HG03066 (cell line): ENCODE measurements around the gene SETD4.
"Not testable (repeated sequence)": the region's sequence is repeated elsewhere in the genome, so short reads cannot be mapped to it uniquely, and the experiment has no call there.

Experiments
- ATAC-seq: cut with Tn5 transposase; IDR thresholded peaks from one replicate; pipeline ENCODE4 v1.9.1; 2021; ENCODE audit warnings: low read depth; ENCODE audit not compliant: unreplicated experiment

Gene SETD4

GRCh38 chr21:36079010-36079649 is 18.8 kb upstream of the SETD4 start:
- no peak for ATAC-seq

- no peak for ATAC-seq
Observed at GRCh38 chr21:36077758-36078157, 17.4 kb upstream of the SETD4 start.

DNA sequence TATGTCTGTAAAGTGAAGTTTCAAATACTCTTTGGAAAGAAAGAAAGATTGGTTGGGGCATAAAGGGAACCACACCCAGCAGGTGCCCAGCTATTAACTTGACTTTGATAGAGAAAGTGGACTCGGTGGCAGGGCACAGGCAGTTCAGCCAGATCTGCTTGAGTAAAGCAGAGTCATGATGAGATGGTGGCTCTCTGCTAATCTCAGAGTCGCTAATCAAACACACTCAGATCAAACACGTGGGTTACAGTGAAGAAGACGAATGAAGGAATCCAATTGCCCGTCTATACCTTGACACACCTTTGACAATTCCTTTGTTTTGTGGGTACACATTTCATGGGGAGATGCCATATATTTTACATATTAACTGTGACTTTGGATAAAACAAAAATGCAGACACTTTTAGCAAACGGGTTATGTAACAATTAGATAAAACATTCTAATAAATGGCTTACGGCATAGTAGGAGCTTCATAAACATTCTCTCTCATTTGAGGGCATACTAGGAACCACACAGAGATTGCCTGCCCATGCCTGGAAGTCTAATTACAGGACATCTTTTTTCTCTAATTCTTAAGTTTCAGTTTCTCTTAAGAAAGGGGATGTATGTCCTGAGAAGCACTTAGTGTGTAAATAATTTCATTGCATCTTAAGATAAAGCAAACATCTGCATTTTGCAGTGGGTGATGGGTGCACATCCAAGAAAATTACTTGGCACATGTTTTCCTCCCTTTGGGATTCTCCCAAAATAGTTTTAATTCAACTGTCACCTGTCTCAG is 16.7 kb upstream of the SETD4 start:
- ATAC-seq, result no peak

DNA sequence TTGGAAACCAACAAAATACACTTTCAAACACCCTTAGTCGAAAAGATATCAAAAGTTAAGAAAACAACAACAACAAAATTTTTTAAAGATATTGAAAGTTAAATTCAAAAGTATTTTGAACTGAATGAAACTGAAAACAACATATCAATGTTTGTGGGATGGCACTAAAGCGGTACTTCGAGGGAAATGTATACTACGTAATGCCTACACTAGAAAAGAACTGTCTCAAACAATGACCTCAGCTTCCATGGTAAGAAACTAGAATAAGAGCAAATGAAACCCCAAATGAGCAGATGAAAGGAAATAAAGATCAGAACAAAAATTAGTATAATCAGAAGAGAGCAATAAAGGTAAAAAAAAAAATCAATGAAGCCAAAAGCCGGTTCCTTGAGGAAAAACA is 15.6 kb upstream of the SETD4 start:
- ATAC-seq, result no peak

- ATAC-seq, result no peak
Observed at GRCh38 chr21:36075171-36075570, 14.8 kb upstream of the SETD4 start.

GRCh38 chr21:36073911-36074310 is 13.6 kb upstream of the SETD4 start:
- not testable (repeated sequence) for ATAC-seq

- no peak for ATAC-seq
Observed at GRCh38 chr21:36073181-36073580, 12.9 kb upstream of the SETD4 start.

- ATAC-seq, result no peak
Observed at GRCh38 chr21:36072453-36073162, 12.3 kb upstream of the SETD4 start.

DNA sequence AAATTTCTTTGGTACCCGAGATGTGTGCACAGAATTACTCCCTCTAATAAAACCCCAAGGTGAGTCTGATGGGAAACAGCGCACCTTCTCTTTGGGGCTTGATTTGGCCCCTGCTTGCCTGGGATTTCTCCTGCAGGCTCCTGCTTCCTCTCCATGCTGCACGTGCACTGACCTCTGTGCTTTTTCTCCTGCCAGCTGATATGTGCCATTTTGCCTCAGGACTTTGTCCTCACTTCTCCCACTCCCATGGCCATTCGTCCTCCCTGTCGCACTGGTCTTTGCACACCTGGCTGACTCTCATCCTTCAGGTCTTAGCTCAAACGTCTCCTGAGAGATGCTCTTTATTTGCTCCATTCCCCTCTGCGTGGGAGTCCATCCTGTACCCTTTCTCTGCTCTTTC is 10.7 kb upstream of the SETD4 start:
- no peak for ATAC-seq

DNA sequence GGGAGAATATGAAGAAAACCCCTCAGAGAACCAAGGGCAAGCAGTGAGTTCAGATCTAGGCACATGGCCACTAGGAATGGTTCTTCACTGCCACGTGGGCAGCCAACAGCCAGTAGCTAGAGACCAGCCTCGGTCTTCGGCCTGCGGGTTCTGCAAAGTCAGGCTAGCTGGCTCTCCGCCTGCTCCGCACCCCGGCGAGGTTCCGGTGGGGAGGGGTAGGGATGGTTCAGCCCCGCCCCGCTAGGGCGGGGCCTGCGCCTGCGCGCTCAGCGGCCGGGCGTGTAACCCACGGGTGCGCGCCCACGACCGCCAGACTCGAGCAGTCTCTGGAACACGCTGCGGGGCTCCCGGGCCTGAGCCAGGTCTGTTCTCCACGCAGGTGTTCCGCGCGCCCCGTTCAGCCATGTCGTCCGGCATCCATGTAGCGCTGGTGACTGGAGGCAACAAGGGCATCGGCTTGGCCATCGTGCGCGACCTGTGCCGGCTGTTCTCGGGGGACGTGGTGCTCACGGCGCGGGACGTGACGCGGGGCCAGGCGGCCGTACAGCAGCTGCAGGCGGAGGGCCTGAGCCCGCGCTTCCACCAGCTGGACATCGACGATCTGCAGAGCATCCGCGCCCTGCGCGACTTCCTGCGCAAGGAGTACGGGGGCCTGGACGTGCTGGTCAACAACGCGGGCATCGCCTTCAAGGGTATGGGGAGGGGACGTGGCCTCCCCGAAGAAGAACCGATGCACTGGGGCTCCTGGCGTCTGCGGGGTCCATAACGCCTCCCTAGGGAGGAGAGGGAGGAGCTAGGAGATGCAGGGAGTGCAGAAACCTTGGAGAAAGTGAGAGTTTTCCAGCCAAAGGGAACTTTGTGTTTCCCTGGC is 9.6 kb upstream of the SETD4 start, which contains the start of gene CBR1:
CBR1 (plus strand) TSS at position 312 of the 871 bp plus-strand sequence; CDS start at position 404, 92 bp downstream.
- peak; percentile 97 for ATAC-seq

DNA sequence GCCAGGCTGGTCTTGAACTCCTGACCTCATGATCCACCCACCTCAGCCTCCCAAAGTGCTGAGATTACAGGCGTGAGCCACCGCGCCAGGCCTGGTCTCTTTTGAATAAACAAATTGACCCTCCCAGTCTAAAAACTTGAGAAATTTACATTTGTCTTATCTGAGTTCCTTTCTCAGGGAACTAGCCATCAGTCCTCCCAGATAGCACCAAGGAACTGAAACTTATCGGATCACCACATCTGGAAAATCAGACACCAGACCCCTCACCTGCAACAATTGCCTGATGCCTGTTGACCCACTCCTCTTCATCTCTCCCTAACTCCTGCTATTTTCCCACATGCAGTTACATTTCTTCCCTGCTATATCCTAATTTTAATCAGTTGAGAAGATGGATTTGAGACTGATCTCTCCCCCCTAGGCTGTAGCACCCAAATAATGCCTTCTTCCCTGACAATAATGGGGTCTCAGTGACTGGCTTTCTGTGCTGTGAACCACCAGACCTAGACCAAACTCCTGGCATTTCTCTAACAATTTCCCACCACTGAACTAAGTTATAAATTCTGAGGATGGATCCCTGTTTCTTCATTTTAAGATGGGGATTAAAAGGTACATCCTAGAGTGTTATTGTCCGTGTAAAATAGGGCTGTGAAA is 8.5 kb upstream of the SETD4 start:
- ATAC-seq, result no peak

GRCh38 chr21:36065497-36066036 is 5.2 kb upstream of the SETD4 start:
- ATAC-seq, result no peak

- no peak for ATAC-seq
Observed at GRCh38 chr21:36064085-36064460, 3.7 kb upstream of the SETD4 start.

GRCh38 chr21:36063375-36064084 is 3.2 kb upstream of the SETD4 start:
- ATAC-seq, result no peak

DNA sequence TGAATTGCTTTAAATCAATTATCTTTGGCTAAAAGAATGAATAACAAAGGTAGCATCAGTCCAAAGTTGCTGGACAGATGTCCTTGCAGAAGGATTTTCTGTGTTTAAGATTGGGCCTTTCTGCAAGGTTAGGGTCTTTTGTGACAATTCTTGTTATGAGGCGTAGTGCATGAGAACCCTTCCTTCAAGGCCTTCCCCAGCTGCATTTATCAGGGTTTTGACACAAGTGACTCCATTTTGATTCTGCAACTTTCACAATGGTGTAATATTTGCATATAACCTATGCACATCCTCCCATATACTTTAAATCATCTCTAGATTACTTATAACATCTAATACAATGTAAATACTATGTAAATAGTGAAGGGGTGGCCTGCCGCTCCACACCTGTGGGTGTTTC is 1.1 kb upstream of the SETD4 start:
- no peak for ATAC-seq

GRCh38 chr21:36059823-36060158 is 535 bp downstream of the SETD4 start:
- ATAC-seq, result peak; percentile 48

DNA sequence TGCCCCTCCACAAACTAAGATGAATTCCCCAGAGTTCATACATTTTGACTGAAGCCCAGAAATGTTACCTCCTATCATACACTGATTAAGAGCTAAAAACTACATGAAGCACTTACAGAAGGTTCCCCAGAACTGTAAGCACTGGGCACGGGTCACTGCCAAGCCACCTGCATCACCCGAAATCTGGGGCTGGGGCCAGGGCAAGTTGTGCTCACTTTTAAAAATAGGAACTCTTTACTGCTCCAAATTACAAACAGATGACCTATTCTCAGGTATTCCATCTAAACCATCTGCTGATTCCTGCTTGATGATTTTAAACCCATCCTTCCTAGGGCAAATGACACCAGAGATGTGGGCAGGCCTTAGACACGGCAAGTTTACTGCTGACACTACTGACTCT is 4.8 kb downstream of the SETD4 start:
- ATAC-seq, result no peak

- ATAC-seq, result no peak
Observed at GRCh38 chr21:36053715-36054062, 6.6 kb downstream of the SETD4 start.
